ENCODE data around the gene HLA-DPA1. TPM values are rescaled to one million over a fixed set of nuclear protein-coding genes. Genes with fewer than 3 reads are reported as not detected.
A peak's percentile ranks its signal among the peaks of the same experiment; 100 is the strongest.

The HLA-DPA1 gene
- total and polyA plus RNA-seq, 10 of the 15 experiments (the other 5 are each of a cell fraction or from before 2014, with no cell fraction given), result 508 to 1,640 (median 829) TPM

GRCh38 chr6:33075568-33076405 is 2.3 kb upstream of the HLA-DPA1 start, which contains the start of gene HLA-DPB1 (continued):
- no peak; the same call in 1 of the 2 replicates for TF ChIP-seq ZBTB40 (IDR thresholded peaks at IDR 0.05; ENCODE audit: borderline replicate concordance)
- TF ChIP-seq ASH2L (IDR thresholded peaks at IDR 0.05; ENCODE audit: borderline replicate concordance, low read depth), result no peak
- TF ChIP-seq SUZ12 (IDR thresholded peaks at IDR 0.05; ENCODE audit: unreplicated experiment), result no peak
- no peak for TF ChIP-seq MTA2 (IDR thresholded peaks at IDR 0.05; ENCODE audit: low read depth)
- TF ChIP-seq FOXK2 (IDR thresholded peaks at IDR 0.05), result no peak
- TF ChIP-seq ZBTB33 (IDR thresholded peaks at IDR 0.05), result no peak
- no peak for TF ChIP-seq ZZZ3 (IDR thresholded peaks at IDR 0.05; ENCODE audit: control insufficient read depth, insufficient read length, low read depth)
- TF ChIP-seq RAD51 (IDR thresholded peaks at IDR 0.05), result no peak; the same call in 1 of the 2 replicates
- peak; percentile 75 for TF ChIP-seq ZBED1 (IDR thresholded peaks at IDR 0.05; ENCODE audit: borderline replicate concordance)
- TF ChIP-seq RCOR1 (conservative IDR thresholded peaks at IDR 0.05; ENCODE audit: low read depth, low read length), result no peak
- TF ChIP-seq RAD21 (IDR thresholded peaks at IDR 0.05; ENCODE audit: insufficient read depth, low read depth, low read length), result no peak
- no peak for TF ChIP-seq ZNF622 (IDR thresholded peaks at IDR 0.05)
- no peak for TF ChIP-seq TCF7 (IDR thresholded peaks at IDR 0.05; ENCODE audit: borderline replicate concordance)
- TF ChIP-seq SKIL (IDR thresholded peaks at IDR 0.05; ENCODE audit: low read depth, poor library complexity, severe bottlenecking), result no peak
- peak; percentile 87 for TF ChIP-seq SMAD1 (IDR thresholded peaks at IDR 0.05; ENCODE audit: low read depth, partially characterized antibody)
- TF ChIP-seq SREBF2 (IDR thresholded peaks at IDR 0.05; ENCODE audit: low read length), result no peak
- TF ChIP-seq CHD2 (IDR thresholded peaks at IDR 0.05; ENCODE audit: borderline replicate concordance, low read depth, low read length), result peak; percentile 11; the same call in 1 of the 2 replicates
- TF ChIP-seq SREBF1 (IDR thresholded peaks at IDR 0.05; ENCODE audit: low read length), result no peak
- peak; percentile 89 for TF ChIP-seq TAF1 (IDR thresholded peaks at IDR 0.05; ENCODE audit: borderline replicate concordance, low read depth, low read length)
- no peak for TF ChIP-seq ELK1 (IDR thresholded peaks at IDR 0.05; ENCODE audit: low read depth, low read length)

Data from GM12878 (cell line).